Measurements from ENCODE around the gene SLC6A19. TPM values are rescaled to one million over a fixed set of nuclear protein-coding genes. Genes with fewer than 3 reads are reported as not detected.

SLC6A19 gene
- total and polyA plus RNA-seq, 4 donors, result 0.17 to 4.9 (median 0.91) TPM

DNA sequence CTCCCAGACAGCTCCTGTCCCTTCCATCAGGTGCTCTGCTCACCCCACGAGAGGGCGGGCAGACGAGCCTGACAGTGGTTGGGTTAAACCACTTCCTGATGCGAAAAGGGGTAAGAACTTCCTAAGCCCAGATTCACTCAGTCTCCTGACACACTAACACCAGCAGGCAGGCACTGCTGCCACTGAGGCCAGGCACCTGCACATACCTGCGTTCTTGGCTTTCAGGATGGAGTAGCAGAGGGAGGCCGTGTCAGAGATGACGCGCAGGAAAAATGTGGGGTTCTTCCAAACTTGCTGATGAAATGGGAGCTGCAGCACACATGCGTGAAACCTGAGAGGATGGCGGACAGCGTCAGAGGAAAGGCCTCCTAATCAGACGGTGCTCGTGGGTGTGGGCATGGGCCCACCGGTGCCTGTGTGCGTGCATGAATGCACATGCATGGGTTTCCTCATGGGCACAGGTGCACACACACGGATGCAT is 53.7 kb downstream of the SLC6A19 start:
- Histone ChIP-seq H3K4me1 (ENCODE audit: control insufficient read depth in 4 of 4, insufficient read depth in 4 of 4, low read length in 3 of 4) (no peaks in the 10 kb centered on the region), H3K27me3 (ENCODE audit: control insufficient read depth in 4 of 4, insufficient read depth in 4 of 4, low read length in 3 of 4) (no peaks in the 10 kb centered on the region), H3K4me3 (ENCODE audit: low read depth in 1 of 3, low read length in 3 of 3) (no peak overlapping the region), H3K9me3 (ENCODE audit: control insufficient read depth in 4 of 4, low read length in 3 of 4) (no peaks in the 10 kb centered on the region), H3K36me3 (ENCODE audit: control insufficient read depth in 4 of 4, insufficient read depth in 3 of 4, low read depth in 1 of 4, low read length in 3 of 4) (no peaks in the 10 kb centered on the region), H3K9ac (ENCODE audit: low read depth in 1 of 2, low read length in 2 of 2) (no peak overlapping the region), H3K27ac (ENCODE audit: low read depth in 1 of 2, low read length in 2 of 2) (no peak overlapping the region)
- TF ChIP-seq, protein P1, sequence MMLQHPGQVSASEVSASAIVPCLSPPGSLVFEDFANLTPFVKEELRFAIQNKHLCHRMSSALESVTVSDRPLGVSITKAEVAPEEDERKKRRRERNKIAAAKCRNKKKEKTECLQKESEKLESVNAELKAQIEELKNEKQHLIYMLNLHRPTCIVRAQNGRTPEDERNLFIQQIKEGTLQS (IDR thresholded peaks at IDR 0.05), result no peak
- TF ChIP-seq HNF4A (conservative IDR thresholded peaks at IDR 0.05), result no peak
- WGBS, result 79% methylated on average over 16 of the region's 16 CpGs
- DNase-seq (ENCODE audit: low spot score), result no peak

DNA sequence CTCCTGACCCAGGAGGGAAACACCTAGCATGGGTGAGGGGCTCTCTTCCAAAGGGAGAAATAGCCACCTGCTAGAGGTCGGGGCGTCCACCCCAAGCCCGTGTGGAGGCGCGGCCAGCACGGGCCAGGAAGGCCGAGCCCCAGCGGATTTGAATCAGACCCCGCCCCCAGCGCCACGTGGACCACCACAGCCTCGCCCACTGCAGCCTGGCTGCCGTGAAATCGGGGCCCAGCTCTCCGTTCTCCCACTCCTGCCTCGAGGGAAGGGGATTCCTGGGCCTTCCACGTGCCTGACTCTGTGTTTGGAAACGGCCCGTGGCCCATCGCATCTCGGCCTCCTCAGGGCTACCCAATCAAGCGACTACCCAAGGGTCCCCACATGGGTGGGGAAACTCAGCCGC is 55.4 kb downstream of the SLC6A19 start:
- no peaks in the 10 kb centered on the region for H3K27me3 ChIP-seq (ENCODE audit: control insufficient read depth in 4 of 4, insufficient read depth in 4 of 4, low read length in 3 of 4)
- no peak for DNase-seq (ENCODE audit: low spot score)
- H3K27ac ChIP-seq (ENCODE audit: low read depth in 1 of 2, low read length in 2 of 2), result no peak overlapping the region
- no peaks in the 10 kb centered on the region for H3K4me1 ChIP-seq (ENCODE audit: control insufficient read depth in 4 of 4, insufficient read depth in 4 of 4, low read length in 3 of 4)
- no peaks in the 10 kb centered on the region for H3K9me3 ChIP-seq (ENCODE audit: control insufficient read depth in 4 of 4, low read length in 3 of 4)
- no peaks in the 10 kb centered on the region for H3K36me3 ChIP-seq (ENCODE audit: control insufficient read depth in 4 of 4, insufficient read depth in 3 of 4, low read depth in 1 of 4, low read length in 3 of 4)
- TF ChIP-seq FOXA2 (IDR thresholded peaks at IDR 0.05) (no peak), FOXA1 (IDR thresholded peaks at IDR 0.05) (no peak), YY1 (IDR thresholded peaks at IDR 0.05) (no peak), EGR1 (IDR thresholded peaks at IDR 0.05; ENCODE audit: low read depth in 2 of 2) (no peak), NR2F2 (IDR thresholded peaks at IDR 0.05) (no peak), RAD21 (IDR thresholded peaks at IDR 0.05) (no peak), JUND (IDR thresholded peaks at IDR 0.05) (no peak), RXRA (IDR thresholded peaks at IDR 0.05) (no peak), TAF1 (conservative IDR thresholded peaks at IDR 0.05) (no peak), HNF4G (IDR thresholded peaks at IDR 0.05) (no peak), GABPA (IDR thresholded peaks at IDR 0.05 in 1 of 2, conservative IDR thresholded peaks at IDR 0.05 in 1 of 2) (no peak), HNF4A (conservative IDR thresholded peaks at IDR 0.05) (no peak)
- TF ChIP-seq, protein P2, sequence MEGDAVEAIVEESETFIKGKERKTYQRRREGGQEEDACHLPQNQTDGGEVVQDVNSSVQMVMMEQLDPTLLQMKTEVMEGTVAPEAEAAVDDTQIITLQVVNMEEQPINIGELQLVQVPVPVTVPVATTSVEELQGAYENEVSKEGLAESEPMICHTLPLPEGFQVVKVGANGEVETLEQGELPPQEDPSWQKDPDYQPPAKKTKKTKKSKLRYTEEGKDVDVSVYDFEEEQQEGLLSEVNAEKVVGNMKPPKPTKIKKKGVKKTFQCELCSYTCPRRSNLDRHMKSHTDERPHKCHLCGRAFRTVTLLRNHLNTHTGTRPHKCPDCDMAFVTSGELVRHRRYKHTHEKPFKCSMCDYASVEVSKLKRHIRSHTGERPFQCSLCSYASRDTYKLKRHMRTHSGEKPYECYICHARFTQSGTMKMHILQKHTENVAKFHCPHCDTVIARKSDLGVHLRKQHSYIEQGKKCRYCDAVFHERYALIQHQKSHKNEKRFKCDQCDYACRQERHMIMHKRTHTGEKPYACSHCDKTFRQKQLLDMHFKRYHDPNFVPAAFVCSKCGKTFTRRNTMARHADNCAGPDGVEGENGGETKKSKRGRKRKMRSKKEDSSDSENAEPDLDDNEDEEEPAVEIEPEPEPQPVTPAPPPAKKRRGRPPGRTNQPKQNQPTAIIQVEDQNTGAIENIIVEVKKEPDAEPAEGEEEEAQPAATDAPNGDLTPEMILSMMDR (IDR thresholded peaks at IDR 0.05; ENCODE audit: low read depth, low read length, missing input control), result no peak
- TF ChIP-seq, protein P3, sequence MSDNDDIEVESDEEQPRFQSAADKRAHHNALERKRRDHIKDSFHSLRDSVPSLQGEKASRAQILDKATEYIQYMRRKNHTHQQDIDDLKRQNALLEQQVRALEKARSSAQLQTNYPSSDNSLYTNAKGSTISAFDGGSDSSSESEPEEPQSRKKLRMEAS (IDR thresholded peaks at IDR 0.05), result no peak
- TF ChIP-seq, protein P4, sequence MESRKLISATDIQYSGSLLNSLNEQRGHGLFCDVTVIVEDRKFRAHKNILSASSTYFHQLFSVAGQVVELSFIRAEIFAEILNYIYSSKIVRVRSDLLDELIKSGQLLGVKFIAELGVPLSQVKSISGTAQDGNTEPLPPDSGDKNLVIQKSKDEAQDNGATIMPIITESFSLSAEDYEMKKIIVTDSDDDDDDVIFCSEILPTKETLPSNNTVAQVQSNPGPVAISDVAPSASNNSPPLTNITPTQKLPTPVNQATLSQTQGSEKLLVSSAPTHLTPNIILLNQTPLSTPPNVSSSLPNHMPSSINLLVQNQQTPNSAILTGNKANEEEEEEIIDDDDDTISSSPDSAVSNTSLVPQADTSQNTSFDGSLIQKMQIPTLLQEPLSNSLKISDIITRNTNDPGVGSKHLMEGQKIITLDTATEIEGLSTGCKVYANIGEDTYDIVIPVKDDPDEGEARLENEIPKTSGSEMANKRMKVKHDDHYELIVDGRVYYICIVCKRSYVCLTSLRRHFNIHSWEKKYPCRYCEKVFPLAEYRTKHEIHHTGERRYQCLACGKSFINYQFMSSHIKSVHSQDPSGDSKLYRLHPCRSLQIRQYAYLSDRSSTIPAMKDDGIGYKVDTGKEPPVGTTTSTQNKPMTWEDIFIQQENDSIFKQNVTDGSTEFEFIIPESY (IDR thresholded peaks at IDR 0.05), result no peak
- TF ChIP-seq, protein P5, sequence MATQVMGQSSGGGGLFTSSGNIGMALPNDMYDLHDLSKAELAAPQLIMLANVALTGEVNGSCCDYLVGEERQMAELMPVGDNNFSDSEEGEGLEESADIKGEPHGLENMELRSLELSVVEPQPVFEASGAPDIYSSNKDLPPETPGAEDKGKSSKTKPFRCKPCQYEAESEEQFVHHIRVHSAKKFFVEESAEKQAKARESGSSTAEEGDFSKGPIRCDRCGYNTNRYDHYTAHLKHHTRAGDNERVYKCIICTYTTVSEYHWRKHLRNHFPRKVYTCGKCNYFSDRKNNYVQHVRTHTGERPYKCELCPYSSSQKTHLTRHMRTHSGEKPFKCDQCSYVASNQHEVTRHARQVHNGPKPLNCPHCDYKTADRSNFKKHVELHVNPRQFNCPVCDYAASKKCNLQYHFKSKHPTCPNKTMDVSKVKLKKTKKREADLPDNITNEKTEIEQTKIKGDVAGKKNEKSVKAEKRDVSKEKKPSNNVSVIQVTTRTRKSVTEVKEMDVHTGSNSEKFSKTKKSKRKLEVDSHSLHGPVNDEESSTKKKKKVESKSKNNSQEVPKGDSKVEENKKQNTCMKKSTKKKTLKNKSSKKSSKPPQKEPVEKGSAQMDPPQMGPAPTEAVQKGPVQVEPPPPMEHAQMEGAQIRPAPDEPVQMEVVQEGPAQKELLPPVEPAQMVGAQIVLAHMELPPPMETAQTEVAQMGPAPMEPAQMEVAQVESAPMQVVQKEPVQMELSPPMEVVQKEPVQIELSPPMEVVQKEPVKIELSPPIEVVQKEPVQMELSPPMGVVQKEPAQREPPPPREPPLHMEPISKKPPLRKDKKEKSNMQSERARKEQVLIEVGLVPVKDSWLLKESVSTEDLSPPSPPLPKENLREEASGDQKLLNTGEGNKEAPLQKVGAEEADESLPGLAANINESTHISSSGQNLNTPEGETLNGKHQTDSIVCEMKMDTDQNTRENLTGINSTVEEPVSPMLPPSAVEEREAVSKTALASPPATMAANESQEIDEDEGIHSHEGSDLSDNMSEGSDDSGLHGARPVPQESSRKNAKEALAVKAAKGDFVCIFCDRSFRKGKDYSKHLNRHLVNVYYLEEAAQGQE (IDR thresholded peaks at IDR 0.05), result no peak
- TF ChIP-seq, protein P1 (IDR thresholded peaks at IDR 0.05), result no peak
- no peak overlapping the region for H3K4me3 ChIP-seq (ENCODE audit: low read depth in 1 of 3, low read length in 3 of 3)
- WGBS, result 83% methylated on average over 23 of the region's 23 CpGs
- no peak overlapping the region for H3K9ac ChIP-seq (ENCODE audit: low read depth in 1 of 2, low read length in 2 of 2)
